Fibroblast of upper back skin (primary cell): ENCODE data around the gene PIWIL4.
"Not testable (repeated sequence)": the region's sequence is repeated elsewhere in the genome, so short reads cannot be mapped to it uniquely, and the experiment has no call there.

Experiments
- DNase-seq: peaks from one replicate; pipeline ENCODE4 v3.0.0-alpha.2; 2013

PIWIL4 gene

GRCh38 chr11:94586546-94586945 is 19.4 kb downstream of the PIWIL4 start:
- DNase-seq: no peak

DNA sequence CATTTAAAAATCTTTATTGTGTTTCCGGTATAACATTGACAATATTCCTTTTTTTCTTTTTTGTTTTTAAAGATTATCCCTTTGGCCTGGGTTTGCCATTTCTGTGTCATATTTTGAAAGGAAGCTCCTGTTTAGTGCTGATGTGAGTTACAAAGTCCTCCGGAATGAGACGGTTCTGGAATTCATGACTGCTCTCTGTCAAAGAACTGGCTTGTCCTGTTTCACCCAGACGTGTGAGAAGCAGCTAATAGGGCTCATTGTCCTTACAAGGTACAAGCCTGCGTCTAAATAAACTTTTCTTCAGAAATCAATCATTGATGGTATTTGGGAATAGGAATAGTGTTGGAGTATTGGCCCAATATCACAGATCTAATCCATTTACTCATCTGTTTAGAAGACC is 19.8 kb downstream of the PIWIL4 start:
- DNase-seq: no peak

DNA sequence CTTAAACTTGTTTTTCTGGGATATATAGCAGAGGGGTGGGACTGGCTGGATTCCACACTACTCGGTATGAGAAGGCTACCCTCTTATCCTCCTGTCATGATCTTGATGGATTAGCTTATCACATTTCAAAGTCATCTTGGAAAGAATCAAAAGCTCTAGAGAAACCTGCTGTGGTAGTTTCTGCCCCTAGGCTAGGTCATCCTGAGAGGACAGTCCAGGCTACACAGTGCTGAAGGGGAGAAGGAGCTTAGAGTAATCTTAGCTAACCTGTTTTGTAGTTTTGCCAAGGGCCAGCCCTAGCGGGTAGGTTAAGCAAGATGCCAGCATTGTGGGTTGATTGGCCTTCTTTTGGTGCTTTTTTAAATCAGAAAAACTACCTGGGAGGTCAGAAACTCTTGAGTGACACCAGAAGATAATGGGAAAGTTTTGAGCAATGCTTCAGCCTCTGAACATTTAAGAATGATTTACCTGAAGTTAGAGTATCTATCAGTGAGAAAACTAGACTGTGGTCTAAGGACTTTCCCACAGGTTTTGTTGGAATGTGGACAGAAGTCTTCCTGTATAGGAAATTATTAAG is 21.3 kb downstream of the PIWIL4 start:
- DNase-seq: no peak

DNA sequence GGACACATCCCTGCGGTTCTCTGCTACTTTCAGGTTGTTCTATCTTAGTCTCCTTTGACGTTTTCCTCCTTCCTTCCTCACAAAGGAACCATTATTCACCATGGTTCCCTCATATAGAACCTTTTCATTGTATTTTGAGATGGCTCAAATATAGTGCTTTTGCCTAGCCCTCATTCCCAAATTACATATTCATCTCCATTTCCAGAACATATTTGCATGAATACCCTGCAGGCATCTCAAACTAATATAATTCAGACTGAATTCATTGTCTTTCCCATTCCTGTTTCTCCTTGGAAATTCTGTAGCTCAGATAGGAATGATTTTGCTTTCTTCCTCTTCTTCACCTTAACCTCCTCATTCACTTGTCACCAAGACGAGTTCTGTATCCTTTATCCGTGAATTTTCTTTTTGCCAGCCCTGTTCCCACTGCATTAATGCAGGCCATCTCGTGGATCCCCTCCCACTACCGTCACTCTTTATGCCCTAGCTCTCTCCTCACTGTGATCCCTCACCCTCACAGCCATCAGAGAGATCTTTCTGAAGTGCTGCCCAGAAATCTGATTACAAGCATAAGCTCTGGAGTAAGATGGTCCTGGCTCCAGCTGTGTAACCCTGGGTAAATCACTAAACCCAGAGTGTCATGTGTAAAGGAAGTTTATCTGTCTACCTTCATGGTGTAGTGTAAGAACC is 23.3 kb downstream of the PIWIL4 start:
- DNase-seq: no peak

- DNase-seq: peak; percentile 32
Measured at GRCh38 chr11:94593030-94593429, 25.9 kb downstream of the PIWIL4 start.

- no peak for DNase-seq
Measured at GRCh38 chr11:94595076-94595475, 27.9 kb downstream of the PIWIL4 start.

DNA sequence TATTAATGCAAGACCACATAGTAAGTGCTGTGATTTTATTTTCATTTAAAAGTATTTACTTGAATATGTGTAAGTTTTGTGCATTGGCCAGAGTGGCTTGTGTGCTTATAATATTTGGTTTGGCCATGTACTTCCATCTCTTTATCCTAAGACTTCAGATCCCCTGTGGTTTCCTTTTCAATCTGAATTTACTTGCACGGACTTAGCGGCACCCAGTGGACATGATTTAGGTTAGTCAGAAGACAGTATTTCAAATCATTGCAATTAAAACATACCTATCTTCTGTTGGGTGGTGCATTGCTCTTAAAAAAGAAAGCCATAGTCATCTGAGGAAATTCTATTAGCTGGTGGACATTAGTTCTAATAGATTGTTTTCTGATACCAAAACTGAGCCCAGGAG is 30.7 kb downstream of the PIWIL4 start:
- DNase-seq: peak; percentile 25

GRCh38 chr11:94599510-94599909 is 32.3 kb downstream of the PIWIL4 start:
- no peak for DNase-seq

- DNase-seq: peak; percentile 72
Measured at GRCh38 chr11:94602430-94603372, 35.5 kb downstream of the PIWIL4 start.

DNA sequence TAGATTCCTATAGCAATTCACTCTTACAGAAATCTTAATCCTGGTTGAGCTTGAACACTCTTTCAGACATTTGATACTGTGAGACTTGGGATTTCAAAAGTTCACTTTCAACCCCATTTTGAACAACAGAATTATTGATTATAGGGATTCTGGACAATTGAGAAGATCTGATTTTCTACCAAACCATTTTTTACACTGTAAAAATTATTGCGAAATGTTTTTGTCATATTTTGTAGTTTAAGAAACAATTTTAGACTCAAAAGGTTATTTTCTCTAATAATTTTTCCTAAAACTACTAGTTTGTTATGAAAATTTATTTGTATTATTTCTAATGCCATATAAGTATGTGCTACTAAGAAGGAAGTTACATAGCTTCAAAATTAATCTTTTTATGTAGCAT is 36.4 kb downstream of the PIWIL4 start:
- DNase-seq: no peak

DNA sequence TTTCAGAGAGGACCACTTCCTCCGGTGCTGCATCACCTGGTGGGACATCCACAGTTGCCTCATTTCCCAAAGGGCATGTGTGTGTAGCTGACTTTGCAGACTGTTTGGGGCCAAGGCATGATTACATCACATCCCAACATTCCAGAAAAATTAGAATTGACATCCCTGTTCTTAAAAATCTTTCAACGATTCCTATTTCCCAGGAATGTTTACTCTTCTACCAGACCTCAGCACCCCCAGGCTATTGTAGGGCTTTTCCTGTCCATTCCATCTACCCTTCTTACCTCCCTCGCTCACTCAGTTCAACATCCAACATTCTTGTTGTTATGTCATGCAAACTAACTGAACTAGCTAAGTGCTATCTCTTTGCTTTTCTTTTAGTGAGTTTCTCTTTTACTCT is 37.3 kb downstream of the PIWIL4 start:
- peak; percentile 30 for DNase-seq

DNA sequence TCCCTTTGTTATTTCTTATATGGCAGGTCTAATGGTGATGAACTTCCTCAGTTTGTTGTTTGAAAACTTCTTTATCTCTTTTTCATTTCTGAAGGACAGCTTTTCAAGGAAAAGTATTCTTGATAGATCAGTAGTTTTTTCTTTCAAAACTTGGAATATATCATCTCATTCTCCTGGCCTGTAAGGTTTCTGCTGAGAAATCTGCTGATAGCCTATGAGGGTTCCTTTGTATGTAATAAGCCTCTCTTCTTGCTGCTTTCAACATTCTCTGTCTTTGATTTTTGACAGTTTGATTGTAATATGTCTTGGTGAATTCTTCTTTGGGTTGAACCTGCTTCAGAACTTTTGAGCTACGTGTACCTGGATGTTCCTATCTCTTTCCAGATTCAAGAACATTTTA is 46.0 kb downstream of the PIWIL4 start:
- DNase-seq: no peak

DNA sequence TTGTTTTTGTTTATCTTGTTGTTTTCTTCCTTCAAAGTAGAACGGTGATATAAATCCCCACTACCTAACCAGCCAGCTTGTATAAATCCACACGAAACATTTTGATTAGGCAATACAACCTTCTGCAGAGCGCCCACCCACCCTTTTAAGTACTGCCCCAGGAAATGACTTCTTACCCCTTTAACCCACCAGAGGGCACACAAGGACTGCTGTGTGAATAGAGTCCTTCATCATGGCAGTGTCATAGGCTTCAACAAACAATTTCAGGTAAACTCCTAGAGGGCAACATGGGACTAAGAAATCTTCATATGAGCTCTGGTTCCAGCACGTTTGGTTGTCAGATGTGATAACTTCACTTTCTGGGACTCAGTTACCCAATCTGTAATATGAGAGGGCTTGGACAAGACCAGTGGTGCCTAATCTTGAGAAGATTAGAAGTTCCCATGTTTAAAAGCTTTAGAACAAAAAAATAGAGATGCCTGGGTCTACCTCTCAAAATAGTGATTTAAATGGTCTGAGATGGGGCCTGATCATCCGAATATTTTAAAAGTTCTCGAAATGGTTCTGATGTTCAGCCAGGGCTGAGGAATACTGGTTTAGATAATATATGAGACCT is 56.1 kb downstream of the PIWIL4 start:
- peak; percentile 79 for DNase-seq

DNA sequence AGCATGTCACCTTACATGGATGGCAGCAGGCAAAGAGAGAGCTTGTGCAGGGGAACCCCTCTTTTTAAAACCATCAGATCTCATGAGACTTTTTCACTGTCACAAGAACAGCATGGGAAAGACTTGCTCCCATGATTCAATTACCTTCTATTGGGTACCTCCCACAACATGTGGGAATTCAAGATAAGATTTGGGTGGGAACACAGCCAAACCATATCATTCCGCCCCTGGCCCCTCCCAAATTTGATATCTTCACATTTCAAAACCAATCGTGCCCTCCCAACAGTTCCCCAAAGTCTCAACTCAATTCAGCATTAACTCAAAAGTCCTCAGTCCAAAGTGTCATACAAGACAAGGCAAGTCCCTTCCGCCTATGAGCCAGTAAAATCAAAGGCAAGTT is 58.3 kb downstream of the PIWIL4 start:
- DNase-seq: not testable (repeated sequence)

GRCh38 chr11:94627003-94627560 is 59.9 kb downstream of the PIWIL4 start:
- not testable (repeated sequence) for DNase-seq

DNA sequence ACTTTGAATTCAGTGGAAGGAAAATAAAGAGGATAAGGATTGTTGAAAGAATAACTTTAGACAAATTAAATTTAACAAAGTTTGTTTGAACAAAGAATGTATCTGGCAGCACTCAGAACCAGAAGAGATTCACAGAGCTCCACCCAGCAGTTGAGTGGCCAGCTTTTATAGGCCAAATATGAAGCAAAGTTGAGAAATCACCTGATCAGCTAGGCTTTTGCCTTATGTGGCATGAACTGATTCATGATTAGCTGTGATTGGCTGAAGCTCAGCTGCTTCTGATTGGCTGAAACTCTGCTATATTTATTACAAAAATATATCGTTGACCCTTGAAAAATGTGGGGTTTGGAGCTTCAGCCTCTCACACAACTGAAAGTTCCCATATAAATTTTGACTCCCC is 62.6 kb downstream of the PIWIL4 start:
- DNase-seq: no peak

DNA sequence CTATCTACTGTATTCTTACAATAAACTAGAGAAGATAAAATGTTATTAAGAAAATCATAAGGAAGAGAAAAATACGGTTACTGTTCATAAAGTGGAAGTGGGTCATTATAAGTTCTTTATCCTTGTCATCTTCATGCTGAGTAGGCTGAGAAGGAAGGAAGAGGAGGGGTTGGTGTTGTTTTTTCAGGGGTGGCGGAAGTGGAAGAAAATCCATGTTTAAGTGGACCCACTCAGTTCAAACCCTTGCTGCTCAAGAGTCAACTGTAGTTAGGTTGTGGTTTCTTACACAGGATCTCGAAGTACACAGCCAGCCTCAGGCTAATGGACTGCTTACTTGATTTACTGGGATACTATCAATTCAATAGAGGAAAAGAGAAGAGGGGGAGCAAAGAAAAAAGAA is 63.1 kb downstream of the PIWIL4 start:
- no peak for DNase-seq

DNA sequence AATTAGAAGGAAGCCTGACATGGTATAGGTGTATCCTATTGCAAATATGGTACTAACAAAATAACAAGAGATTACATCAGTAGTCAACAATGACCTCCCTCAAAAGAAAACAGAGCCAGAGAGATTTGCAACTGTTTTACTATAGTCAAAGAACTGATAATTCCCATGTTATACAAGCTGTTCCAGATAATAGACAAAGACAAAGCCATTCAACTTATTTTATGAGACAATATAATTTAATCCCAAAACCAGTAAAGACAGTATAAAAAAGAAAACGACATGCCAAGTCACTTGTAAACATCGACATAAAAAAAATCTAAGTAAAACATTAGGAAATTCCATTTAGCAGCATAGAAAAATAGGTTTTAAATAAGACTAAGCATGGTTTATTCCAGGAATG is 65.2 kb downstream of the PIWIL4 start:
- no peak for DNase-seq

GRCh38 chr11:94635072-94635471 is 67.9 kb downstream of the PIWIL4 start:
- DNase-seq: no peak

GRCh38 chr11:94636388-94636949 is 69.3 kb downstream of the PIWIL4 start:
- DNase-seq: no peak

GRCh38 chr11:94638301-94638901 is 71.2 kb downstream of the PIWIL4 start:
- DNase-seq: peak; percentile 52

DNA sequence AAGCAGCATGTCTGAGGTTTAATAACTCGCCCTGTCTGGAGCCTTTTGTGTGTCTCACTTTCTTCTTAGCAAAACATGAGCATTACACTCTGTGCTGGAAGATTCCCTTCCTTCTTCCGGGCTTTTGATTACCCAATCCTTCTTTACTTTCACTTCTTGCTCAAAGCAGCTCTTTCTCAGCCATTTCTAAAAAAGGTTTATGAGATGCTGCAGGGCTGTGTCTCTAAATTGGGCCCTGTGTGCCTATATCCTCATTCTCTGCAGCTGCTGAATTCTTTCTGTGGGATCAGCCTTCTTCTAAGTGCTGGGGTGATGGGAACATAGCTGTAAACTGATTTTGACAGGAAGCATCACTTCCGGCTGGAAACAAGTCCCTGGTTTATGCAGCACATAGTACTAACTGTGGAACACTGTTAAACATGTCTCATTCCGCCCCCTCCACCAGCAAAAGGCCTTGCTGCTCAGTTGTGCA is 71.8 kb downstream of the PIWIL4 start:
- no peak for DNase-seq
